Amygdala (tissue), 56 donors: ENCODE data around the gene SLC25A26.

Experiments used
- DNase-seq, 56 donors: peaks; one replicate each; lab custom pipeline; 2025; lab: John Stamatoyannopoulos, UW

SLC25A26 gene, protein sequence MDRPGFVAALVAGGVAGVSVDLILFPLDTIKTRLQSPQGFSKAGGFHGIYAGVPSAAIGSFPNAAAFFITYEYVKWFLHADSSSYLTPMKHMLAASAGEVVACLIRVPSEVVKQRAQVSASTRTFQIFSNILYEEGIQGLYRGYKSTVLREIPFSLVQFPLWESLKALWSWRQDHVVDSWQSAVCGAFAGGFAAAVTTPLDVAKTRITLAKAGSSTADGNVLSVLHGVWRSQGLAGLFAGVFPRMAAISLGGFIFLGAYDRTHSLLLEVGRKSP

DNA sequence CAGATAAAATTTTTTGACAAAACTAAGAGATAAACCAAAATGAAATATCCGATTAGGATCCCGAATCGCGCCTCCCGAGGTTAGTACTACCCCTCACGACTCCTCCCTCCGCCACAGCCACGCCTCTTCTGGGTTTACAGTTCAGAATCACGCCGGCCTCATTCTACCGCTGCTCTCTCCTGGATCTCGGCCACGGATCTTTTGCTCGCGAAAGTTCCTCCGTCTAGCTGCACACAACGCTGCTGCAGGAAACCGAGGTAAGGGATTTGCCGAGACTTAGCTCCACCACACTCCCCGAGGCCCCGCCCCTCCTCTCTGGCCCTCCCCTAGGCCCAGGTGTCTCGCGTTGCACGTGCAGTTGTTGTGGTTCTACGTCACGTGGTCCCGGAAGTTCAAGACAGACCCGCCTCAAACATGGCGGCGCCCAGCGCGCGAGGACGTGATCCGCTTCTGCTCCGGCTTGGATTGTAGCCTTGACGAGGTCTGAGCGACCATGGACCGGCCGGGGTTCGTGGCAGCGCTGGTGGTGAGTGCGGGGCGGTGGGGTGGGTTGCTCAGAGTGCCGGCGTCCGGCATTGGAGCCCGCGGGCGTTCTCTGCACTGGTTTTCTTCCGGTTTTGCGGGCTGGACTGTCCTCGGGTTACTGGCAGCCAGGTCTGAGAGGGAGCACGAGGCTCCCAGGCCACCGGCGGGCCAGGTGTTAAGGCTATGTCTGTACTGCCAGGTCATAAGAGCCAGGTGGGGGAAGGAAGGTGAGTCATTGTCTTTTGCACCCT is at the start of gene SLC25A26:
TSS of gene SLC25A26 (plus strand) at position 400 of the 776 bp plus-strand sequence. CDS start at position 494, 94 bp downstream.
- DNase-seq, result peak; percentile 10 to 94 (median 86)

- no peak for DNase-seq
Observed at GRCh38 chr3:66172394-66172793, 48.4 kb upstream of the SLC25A26 start.

GRCh38 chr3:66177026-66177425 is 43.8 kb upstream of the SLC25A26 start:
- DNase-seq, result peak in 21 of 56 donors; percentile 2 to 49 (median 11)

- DNase-seq, result no peak
Observed at GRCh38 chr3:66178206-66178605, 42.6 kb upstream of the SLC25A26 start.

DNA sequence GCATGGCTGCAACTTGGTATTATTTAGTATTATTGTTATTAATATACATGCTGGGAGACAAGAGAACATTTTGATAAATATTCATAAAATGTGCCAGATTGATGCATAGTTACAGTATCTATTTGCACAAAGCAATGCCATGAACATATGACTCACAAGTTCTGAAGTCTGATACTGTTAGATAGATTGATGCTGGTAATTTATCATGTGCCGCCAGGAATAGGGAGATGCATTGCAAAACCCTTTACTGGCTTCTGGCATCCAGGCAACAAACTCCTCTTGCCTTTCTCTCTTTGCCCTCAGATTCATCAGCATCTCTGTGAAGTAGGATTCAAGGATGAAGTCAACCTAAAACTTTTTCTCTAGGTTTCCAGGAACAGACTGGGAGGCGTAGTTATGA is 41.0 kb upstream of the SLC25A26 start:
- no peak for DNase-seq

DNA sequence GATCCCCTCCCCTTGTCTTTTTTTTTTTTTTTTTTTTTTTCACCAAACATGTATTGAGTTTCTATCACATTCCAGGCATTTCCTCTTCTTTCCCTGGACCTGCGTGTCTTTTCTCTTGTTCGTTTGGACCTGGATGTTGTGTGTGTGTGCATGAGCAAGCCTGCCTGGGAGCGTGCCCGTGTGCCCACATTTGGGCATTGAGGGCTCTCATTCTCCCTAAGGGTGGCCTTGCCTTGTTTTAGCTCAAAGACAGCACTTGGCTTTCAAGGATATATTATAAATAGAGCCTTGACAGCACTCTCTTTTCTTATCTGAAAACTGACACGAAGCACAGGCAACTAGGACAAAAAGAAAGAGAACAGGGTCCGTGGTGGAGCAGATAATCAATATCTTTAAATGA is 39.0 kb upstream of the SLC25A26 start:
- DNase-seq, result no peak

DNA sequence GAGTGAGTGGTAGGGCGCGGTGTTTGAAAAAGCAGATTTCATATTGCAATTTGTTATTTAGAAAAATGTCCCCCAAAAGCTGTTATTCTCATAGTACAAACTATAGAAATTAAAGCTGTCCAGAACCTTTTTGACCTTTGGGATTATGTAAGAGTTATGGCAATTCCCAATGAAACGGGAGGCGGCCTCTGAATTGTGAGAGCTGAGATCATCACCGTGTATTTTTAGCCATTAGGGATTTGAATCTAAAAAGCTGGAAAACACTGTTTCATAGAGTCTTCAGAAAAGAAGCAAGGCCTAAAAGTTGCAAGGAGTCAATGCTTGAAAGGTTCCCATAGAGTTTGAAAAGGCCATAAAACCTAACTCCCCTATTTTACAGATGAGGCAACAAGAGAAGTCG is 38.6 kb upstream of the SLC25A26 start:
- no peak for DNase-seq

DNA sequence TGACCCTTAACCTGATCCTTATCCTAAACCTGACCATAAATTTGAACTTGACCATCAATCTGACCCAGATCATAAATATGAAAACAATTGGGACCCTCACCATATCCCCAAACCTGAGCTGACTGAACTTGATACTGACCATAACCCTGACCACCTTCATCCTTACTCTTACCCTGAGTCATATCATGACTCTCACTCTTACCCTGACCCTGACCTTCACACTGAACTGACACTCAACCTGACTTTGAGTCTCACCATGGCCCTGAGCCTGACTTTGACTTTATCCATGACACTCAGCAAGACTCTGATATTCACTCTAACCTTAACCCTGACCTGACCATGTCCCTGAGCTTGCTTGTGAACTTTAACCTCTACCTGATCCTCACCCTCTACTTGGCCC is 34.3 kb upstream of the SLC25A26 start:
- no peak for DNase-seq

DNA sequence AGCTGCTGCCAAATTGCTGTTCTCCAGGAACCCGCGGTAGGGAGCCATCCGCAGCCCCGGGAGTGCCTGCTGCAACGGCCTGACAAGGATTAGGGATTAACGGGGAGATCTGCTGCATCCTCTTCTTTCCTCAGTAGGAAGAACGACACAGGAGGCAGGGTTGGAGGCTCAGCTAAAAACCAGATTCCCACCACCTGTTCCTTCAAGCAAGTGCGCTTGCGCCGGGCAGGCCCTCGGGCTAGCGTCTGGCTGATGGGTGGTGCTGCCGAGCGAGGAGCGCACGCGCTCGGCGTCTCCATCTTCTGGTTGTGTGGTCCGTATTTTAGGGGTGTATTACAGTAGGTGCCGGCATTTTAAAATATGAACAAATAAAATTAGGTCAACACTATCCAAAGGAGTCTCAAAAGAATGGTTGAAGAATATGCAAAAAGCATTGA is 25.4 kb upstream of the SLC25A26 start:
- DNase-seq, result peak in 55 of 56 donors; percentile 5 to 80 (median 47)

DNA sequence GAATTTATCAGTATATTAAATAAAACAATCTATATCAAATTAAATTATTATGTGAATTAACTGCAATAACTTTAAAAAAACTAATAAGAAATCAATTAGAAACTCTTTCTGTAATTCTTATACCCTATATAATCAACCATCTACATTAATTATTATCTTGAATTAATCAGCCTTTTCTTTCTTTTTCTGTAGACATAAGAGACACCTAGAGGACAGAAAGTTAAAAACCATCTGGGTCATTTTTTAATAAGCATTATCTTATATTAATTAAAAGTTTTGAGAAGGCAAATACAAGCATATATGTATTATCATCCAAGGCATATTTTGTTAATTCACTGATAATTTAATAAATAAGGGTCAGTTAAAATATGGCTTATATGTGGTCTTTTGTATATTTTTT is 24.2 kb upstream of the SLC25A26 start:
- DNase-seq, result no peak

GRCh38 chr3:66198437-66199088 is 22.2 kb upstream of the SLC25A26 start:
- no peak for DNase-seq

DNA sequence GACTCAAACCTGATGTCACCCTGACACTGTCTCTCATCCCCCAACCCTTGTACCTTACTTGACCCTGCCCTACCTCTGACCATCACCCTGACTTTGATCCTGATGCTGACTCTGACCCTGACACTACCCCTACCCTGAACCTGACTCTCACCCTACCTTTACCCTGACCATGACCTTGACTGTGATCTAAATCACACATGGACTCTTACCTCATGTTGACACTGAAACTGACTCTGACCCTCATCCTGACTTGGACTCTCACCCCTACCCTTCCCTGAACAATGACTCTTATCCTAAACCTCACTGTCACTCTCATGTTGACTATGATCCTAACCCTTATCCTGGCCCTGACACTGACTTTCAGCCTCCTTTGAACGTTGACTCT is 21.7 kb upstream of the SLC25A26 start:
- no peak for DNase-seq

GRCh38 chr3:66200147-66200546 is 20.7 kb upstream of the SLC25A26 start:
- no peak for DNase-seq

DNA sequence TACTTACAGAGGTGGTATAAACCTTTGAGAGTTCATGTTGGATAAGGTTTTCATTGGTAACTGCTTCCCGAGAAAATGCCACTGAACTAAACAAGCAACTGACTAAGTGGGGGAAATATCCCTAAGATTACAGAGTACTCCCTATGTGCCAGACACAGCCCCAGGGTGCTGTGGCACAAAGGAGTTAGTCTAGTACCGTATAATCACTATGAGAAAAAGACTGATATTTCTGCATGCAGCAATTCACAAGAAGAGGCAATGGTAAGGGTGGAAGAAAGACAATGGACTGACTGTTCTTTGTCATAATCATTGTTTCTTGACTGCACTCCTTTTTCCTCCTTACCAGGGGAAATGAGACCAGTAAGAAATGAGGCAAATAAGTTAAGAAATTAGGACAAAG is 20.0 kb upstream of the SLC25A26 start:
- no peak for DNase-seq

GRCh38 chr3:66203275-66203674 is 17.5 kb upstream of the SLC25A26 start:
- no peak for DNase-seq

GRCh38 chr3:66206806-66207205 is 14.0 kb upstream of the SLC25A26 start:
- no peak for DNase-seq

- DNase-seq, result no peak
Observed at GRCh38 chr3:66208189-66208588, 12.6 kb upstream of the SLC25A26 start.

DNA sequence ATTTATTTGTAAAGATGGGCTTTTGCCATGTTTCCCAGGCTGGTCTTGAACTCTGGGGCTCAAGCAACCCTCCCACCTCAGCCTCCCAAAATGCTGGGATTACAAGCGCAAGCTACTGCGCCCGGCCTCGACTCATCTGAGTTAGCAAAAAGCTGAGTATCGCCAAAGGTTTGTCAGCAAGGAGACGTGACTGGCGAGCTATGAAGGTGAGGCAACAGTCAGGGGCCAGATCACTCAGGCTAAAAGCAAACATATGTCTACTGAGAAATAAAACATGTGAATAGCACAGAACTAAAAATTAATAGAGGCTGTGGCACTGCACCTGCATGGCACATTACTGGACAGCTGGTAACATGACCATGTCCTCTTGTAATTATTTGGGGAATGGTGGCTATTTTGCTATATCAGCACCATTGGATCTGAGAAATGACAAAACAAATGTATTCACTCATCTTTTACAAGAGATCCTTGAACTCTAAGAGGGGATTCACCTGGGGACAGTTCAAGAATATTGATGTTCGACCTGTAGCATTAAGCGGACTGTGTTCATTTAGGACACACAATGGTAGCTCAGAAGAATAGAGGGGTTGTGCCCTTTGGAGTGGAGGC is 10.0 kb upstream of the SLC25A26 start:
- DNase-seq, result no peak

- DNase-seq, result no peak
Observed at GRCh38 chr3:66211779-66212178, 9.0 kb upstream of the SLC25A26 start.

DNA sequence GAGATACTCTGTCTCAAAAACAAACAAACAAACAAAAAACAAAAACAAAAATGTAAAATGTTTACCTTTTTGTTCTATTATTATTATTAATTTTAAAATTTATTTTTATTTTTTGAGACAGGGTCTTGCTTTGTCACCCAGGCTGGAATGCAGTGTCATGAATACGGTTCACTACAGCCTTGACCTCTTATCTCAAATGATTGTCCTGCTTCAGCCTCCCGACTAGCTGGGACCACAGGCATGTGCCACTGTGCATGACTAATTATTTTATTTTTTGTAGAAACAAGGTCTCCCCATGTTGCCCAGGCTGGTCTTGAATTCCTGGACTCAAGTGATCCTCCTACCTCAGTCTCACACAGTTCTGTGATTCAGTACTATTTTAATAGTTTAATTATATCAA is 5.7 kb upstream of the SLC25A26 start:
- no peak for DNase-seq

DNA sequence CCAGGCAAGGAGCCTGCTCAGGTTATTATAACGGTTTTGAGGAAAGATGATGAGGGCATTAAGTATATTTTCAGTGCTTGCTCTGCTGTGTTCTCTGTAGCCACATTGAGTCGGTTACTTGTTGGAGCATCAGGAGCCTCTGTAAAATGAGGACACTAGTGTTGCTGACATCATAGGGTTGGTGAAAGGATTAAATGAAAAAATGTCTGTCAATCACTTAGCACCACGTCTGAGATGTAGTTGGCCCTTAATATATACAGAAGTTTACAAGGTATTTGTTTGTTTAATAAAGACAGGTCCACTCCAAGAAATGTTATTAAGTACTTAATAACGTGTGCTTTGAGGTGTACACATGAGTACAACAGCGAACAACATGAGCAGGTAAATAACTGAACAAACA is 735 bp upstream of the SLC25A26 start:
- DNase-seq, result no peak
